ENCODE measurements around the gene TSPAN5.

TSPAN5 gene

DNA sequence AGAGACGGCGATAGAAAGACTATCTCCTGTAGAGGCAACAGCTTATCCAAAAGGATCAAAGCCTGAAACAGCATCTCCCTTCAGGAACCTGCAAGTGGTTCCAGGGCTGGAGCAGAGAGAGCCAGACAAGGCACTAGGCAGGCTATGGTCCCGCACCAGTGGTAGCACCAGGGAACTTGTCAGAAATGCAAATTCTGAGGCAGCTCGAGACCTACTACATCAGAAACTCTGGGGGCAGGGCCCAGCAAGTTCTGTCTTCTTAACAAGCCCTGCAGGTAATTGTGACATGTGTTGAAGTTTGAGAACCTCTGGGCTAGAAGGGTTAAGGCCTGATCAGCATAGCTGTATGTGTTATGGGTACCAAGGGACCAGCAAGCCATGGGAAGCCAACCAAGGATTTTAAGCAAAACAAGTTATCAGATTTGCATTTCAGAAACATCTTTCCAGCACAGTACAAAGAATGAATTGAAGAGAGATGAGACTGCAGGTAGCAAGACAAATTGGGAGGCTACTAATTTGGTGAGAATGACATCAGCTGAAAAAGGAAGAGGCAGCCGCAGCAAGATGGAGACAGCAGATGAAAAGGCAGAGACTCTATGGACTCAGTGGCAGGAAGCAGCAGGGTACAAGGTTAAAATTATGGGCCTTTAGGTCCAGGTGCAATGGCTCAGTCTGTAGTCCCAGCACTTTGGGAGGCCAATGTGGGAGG lies 139.7 kb downstream of the TSPAN5 start:
- DNase-seq: no peak

DNA sequence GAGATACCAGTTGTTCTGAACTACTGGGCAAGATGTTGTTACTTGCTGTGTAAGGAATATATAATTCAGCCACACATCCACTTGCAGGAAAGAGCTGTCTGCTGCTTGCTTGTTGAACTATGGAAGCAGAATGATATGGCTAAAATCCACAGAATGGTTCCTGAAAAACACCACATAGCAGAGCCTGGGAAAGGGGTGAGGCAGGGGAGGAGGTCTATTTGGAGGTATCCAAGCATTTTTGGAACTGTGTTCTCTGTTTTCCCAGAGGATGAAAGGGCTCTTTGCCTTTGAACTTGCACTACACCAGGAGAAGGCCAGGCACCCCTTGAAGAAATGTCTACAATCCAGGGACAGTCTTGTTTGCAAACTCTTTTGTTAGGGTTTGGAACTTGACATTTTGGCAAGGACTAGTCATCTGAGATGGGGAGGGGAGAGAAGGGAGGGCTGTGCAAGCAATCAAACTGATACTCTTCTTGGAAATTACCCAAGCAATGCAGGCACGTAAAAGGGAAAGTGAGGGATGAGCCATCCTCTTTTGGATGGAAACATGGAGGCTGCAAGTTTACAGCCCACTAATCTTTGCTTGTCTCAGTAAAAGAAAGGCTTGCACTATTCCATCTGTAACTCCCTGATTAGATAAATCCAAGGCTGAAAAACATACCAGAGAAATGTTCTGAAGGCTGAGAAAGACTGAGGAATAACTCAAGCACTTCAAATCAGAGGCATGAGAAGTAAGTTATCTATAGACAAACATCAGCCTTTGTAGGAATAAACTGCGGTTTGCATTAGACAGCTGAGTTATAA lies 141.0 kb downstream of the TSPAN5 start:
- no peak for DNase-seq

DNA sequence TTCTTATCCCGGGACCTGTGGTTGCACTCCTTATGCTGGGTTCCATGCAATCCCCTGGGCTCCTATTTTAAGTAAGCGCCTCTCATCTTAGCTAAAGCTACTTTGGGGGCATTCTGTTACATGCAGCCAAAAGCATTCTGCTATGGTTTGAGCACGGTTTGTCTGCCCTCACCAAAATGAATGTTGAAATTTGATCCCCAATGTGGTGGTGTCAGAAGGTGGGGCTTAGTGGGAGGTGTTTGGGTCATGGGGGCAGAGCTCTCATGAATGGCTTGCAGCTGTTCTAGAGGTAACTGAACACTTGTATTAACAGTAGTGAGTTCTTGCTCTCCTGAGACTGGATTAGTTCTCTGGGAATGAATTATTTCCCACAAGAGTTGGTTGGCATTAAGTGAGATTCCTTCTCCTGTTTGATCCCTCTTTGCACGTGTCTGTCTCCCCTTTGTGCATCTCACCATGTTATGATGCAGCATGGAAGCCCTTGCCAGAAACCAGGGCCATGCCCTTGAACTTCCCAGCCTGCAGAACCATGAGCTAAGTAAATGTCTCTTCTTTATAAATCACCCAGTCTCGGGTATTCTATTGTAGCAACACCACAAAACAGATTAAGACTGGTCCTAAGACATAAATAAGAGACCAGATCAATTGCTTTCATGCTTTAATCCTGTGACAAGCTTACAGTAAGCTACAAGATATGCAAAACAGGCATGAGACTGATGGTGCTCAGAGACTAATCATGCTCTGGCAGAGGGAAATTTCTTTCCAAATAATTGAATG lies 141.8 kb downstream of the TSPAN5 start:
- no peak for DNase-seq

DNA sequence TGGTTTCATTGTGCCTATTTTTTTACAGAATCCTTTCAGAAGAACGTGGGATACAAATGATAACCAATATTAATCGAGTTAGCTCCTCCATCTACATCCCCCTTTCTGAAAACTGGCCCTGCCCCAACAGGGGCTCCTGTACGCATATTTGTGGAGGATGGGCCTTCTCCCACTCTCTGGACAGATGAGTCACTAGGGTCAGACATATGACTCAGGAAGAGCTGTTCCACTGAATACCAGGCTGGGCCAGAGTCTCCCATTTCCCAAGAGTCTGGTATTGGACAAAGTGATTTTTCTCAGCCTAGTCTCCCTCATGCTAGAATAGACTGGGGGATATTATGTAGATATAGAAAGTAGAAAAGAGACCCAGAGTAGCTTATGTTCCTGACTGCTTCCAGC lies 142.4 kb downstream of the TSPAN5 start:
- peak in 1 of 51 donors; percentile 6 for DNase-seq

DNA sequence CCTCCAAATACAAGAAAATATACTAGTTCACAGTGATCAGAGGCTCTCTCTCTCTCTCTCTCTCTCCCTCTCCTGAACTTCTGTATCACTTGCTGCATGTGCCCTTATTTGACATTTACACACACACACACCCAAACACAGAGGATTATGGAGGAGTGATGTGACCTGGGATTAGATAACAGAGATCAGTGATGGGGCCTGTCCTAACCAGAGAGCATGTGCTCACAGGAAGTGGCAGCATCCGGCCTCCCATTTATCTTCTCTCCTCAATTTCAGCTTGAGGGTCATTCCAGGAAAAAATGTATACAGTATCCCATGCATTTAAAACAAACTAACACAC lies 143.0 kb downstream of the TSPAN5 start:
- DNase-seq: no peak

DNA sequence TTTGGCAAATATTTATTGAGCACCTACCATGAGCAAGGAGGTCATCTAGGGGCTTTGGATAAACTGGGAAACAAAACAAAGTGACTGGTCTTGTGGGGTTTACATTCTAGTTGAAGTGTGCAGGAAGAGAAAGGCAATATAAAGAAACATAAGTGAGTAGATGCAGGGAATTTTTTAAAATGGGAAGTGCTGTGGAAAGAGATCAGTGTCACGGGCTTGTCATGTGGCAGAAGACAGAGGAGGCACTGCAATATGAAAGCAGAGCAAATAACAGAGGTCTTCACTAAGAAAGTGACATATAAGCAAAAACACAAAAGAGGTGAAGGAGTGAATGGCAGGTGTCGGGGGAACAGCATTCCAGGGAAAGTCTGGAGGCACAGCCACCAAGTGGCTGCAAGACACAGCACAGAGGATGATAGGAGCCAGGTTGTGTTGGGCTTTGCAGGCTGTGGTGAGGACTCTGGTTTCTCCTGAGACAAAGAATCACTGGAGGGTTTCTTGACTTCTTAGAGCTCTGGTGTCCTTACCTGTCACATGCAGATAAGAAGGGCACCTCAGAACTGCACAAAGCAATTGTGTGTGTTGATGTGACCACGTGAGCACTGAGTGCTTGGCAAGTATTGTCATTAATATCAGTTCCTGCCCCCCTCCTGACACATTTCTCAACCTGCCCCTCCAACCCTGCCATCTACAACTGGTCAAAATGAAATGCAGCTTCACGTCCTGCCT lies 143.5 kb downstream of the TSPAN5 start:
- DNase-seq: no peak

DNA sequence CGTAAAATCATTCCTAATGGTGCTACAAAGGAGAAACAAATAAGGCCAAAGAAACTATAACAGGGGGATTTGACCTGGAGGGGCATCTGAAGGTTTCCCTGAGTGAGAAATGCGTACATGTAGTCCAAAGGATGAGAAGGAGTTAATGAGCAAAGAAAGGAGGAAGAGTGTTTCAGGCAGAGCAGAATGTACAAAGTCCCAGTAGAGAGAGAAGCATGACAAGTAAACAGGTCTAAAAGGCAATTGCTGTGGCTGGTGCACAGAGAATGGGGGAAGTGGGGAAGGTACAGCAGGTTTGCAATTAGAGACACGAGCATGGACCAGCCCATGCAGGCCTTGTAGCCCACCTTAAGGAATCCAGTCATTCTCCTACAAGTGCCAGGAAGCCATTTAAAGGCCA lies 145.5 kb downstream of the TSPAN5 start:
- DNase-seq: no peak

DNA sequence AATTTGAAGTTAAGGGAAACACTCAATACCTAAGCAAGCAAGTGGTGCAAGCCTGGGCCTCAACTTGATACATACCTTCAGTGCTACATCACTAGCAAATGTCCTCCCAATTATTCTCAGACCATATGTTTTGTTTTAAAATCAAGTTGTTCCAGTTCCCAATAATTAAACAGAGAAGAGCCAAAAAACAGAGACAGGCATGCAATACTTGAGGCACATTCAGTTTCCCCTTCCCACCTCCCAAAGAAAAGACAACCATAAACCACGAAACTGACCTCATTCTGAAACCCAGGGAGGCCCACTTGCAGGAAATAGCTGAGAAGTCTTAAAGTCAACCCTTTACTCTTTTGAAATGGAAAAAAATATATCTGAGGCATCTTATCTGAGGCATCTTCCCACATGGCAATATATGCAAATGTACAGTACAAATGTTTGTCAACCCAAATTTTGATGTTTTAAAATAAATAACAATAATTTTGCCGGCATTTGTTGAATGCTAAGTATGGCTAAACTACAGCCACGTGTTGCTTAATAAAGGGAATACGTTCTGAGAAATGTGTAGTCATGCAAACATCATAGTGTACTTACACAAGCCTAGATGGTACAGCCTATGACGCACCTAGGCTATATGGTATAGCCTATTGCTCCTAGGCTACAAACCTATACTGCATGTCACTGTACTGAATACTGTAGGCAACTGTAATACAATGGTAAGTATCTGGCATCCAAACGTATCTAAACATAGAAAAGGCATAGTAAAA lies 147.5 kb downstream of the TSPAN5 start:
- no peak for DNase-seq

DNA sequence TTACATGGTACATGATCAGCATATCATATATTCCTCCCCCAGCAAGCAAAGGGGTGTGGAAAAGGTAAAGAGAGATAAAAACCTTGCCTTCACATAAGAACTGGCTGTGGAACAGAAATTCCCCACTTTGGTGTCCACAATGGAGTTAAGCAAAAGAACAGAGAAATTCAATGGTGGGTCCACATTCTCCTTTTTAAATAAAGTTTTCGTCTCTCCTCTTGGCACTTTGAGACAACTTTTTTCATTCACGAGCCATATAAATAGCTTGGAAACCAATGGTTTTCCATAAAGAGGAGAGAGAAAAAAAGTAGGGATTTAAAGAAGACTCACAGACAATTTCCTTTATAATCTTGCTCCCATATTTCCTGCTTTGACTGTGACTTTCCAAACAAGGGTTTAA lies 148.1 kb downstream of the TSPAN5 start:
- no peak for DNase-seq

DNA sequence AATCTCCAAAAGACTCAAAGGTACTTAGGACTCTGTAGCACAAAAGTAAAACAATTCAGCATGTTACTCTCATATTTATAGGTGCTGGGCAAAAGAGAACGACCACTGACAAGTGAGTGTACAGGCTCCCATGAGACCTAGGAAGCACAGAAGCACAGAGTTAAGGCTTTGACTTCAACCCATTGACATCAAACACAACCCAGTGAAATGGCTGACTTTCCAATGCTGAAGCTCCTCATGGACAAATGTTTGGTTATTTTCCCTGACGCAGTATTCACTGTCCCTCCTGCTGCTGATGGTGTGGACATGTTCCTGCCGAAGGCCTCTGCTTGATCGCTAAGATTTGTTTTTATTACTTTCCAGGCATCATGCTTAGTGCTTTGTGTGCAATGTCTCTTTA lies 148.7 kb downstream of the TSPAN5 start:
- no peak for DNase-seq

DNA sequence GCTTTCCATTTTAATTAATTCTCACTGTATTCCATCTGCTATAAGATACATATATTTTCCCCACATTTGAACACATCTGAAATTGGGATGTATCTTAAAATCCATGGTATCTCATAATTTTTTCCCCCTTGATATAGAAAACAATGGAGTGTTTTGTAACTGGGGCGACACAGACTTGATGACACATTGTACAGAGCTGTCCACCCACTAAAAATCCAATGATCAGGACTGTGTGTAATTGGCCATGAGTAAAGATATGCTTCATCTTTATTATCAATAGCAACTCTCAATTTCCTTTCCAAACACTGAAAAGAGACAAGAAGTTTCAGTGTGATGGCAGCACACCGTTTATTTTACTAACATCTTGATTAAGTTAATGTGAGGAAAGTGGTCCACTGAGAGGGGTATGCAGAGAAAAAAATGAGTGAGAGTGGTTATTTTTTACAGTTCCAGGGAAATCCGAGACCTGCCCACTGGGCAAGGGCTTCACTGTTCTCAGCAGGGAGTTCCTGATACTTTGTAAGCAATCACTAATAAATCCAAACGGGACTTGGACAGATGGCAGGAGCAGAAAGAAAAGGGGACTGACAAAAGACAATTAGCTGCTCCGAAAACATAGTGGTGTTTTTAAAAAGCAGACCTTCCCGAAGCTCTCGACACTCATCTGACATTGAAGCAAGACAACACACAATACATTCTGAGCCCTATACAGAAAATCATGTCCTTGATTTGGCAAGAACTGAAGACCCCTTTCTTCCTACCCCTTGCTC lies 149.4 kb downstream of the TSPAN5 start:
- no peak for DNase-seq

DNA sequence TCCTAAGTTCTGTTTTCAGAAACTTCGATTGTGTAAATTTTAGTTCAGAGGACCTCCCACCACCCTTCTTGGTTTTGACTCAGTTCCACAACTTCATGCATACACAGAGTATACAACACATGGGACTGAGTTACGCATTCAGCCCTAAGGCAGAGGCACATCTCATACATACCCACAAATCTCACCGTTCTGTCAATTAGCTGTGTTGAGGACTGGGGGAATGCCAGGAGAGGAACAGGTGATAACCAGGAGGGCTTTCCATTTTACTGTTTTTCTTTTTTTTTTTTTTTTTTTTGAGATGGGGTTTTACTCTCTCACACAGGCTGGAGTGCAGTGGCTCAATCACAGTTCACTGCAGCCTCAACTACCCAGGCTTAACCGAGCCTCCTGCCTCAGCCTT lies 150.2 kb downstream of the TSPAN5 start:
- DNase-seq: no peak

DNA sequence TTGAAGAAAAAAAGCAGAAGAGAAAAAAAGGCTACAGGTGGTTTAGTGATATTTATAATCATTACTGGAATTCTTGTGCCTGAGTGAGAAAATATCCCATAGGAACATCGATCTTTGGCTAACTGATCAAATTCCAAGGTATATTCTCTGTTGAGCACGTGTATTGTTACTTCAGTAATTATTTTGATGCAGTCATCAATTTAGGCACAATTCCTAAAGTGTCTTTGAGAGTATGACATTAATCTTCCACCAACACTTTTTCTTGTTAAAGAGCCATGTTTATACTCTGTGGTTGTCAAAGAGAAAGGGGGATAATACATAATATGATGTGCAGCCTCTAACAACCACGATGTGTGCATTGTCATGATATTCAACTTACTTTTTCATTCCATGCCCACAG lies 151.1 kb downstream of the TSPAN5 start:
- DNase-seq: no peak

DNA sequence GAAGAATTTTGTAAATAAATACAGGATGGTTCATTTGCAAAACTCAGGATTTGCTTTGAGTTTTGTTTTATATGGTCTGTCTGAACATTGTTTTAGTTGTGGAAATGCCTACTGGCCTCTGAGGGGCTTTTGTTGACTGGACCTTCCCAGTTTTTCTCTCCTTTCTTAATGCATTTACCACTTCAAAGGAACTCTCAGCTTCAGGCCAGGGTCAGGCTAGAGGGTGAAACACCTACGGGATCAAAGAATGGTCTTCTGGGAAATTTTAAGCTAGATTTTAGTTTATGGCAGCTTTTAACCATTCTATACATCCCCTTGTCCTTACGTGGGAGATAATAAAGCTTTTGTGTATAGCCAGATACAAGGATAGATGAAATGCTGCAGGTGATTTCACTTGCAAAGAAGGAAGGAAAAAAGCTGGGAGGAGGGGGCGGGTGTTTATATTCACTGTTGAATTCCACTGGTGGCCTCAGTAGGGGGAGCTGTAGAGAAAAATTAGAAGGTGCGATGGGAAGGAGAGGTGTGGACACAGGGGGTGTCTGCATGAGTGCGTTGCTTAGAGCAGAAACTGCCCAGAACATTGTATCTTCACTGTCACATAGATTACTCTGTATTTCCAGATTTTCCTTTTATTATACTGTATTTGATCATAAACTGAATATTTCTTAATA lies 151.8 kb downstream of the TSPAN5 start:
- no peak for DNase-seq

DNA sequence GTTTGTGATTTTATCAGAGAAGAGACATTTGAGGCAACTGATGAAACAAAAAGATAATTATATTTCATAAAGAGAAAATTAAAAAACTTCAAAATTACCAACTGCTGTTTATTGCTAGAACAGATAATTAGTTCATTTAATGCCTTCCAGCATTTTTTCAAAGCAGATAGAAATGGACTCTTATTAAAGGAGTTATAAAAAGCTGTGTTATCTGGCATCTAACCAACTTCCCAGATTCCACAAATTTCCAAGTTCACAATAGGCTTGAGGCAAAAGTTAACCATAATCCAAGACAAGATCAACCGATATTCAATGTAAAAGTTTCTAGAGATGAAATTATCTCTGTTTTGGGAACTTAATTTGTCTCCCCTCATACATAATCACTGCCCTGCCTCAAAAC lies 152.4 kb downstream of the TSPAN5 start:
- no peak for DNase-seq

DNA sequence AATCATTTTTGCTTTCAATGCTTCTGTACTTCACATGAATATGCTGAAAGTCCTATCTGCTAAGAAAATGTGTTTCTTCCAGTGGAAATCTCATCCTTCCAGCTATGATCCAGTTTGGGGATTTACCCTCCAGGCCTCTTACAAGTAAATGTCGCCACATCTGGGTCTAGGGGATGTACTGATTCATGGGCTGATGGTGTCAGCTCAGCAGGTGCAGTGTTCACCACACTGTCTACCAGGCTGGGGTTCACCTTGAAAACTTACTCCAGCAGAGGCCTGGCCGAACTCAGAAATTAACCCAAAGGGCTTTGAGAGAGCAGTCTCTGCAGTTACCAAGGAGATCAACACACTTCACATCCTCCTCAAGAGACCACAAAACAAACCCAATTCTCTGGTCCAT lies 154.3 kb downstream of the TSPAN5 start:
- no peak for DNase-seq

DNA sequence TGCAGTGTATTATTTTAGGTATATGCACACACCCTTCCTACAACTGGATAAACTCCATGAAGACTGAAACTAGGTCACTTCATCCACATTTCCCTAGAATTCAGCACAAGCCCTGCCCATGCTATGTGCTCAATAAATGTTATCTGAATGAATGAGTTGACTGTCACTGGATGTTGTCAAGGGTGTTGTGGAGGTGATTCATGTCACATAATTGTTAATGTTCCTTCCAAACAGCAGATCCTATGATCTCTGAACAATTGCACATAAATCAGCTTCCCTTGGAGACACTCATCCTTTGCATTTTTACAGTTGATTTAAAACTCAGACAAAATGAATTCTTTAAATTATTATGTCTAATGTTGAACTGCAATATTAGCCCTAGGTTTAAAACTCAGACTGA lies 154.7 kb downstream of the TSPAN5 start:
- no peak for DNase-seq

DNA sequence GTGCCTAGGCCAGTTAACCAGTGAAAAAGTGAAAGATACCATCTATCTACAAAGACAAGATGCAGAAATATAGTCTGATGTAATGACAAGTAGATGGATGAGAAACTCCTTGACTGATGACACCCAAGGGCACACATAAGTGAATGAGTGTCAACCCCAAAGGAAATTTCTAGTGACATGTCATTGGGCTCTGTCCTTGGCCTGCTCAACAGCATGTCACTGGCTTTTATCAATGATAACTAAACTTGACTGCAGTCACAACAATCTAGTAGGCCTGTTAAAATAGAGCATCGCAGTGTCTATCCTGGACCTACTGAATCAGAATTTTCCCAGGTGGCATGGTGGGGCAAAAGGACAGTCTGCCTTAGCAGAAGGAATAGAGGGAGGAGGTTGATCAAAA lies 155.8 kb downstream of the TSPAN5 start:
- DNase-seq: no peak

DNA sequence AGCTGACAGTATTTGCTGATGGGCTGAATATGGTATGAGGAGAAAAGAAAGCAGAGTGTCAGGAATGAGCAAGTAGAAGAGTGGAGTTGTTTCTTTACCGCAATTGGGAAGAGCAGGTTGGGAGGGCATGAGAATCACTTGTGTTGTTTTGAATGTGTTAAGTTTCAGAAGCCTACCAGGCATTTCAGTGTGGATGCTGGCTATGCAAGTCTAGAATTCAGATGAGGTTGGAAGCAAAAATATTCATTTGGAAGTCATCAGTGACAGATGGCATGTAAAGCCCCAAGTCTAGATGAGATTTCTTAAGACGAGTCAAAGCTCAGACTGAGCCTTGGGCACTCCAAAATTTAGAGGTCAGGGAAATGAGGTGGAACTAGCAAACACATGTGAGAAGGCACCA lies 156.4 kb downstream of the TSPAN5 start:
- DNase-seq: no peak

DNA sequence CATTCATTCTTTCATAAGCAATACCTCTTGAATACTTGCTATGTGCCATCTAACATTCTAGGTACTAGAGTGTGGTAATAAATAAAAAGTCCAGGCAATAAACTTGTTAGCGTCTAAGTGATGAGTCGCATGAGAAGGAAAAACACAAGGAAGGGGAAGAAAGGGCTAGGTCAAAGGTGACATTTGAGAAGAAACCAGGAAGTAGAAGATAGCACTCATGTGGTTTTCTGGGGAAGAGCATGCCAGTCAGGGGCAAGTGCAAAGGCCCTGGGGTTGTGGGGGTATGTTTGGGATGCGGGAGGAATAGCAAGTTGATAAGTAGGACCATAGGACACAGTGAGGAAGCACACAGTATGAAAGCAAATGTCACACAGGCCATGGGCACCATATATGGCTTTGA lies 157.0 kb downstream of the TSPAN5 start:
- no peak for DNase-seq
